Endothelial cell of umbilical vein (primary cell): Measurements from ENCODE around the gene LRP1. TPM values are rescaled to one million over a fixed set of nuclear protein-coding genes. Genes with fewer than 3 reads are reported as not detected.
A peak's percentile ranks its signal among the peaks of the same experiment; 100 is the strongest.

Source experiments
- BruUV-seq: library from RNA; stranded (reverse); fragments of 400-500 nt; replicated peaks from 2 replicates; lab custom pipeline; 2021; lab: Mats Ljungman, UMichigan
- CTCF ChIA-PET: fragments of 300-600, 350-600 bp; sonication (Branson Sonifier 250); formaldehyde crosslinking; loops from one replicate; lab custom pipeline; 2021; ENCODE audit warnings: antibody characterized with exemption, inconsistent platforms; lab: Charles Lee
- POLR2A ChIA-PET: fragments of 300-600, 350-600 bp; sonication (Branson Sonifier 250); formaldehyde crosslinking; loops from one replicate; lab custom pipeline; 2021; ENCODE audit warnings: antibody characterized with exemption, inconsistent platforms; lab: Charles Lee
- DNase-seq: peaks from one replicate; pipeline ENCODE4 v3.0.0-alpha.2; 2011; ENCODE audit warnings: low read depth, low spot score
- FAIRE-seq: peaks from 2 replicates; lab custom pipeline; 2011; peaks lifted over from hg19 to GRCh38; lab: Jason Lieb, UNC
- H2AFZ ChIP-seq: 2 replicates; pipeline ENCODE4 v1.6.0; 2012; ENCODE audit warnings: low read depth, low read length, control low read depth, inconsistent platforms
- H3K27ac ChIP-seq: 2 replicates; pipeline ENCODE4 v1.5.1; 2011; ENCODE audit warnings: low read depth, mild to moderate bottlenecking, control low read depth, low read length, moderate library complexity; ENCODE audit not compliant: insufficient read depth
- H3K27me3 ChIP-seq, 2 experiments: 2 replicates each; pipeline versions ENCODE4 v1.6.0 to v1.6.1; 2011; ENCODE audit warnings: low read length in 2 of 2, mixed read lengths in 1 of 2; ENCODE audit not compliant: control insufficient read depth in 2 of 2, insufficient read depth in 2 of 2
- H3K36me3 ChIP-seq, 2 experiments: 2 replicates in 1 of 2; 3 replicates in 1 of 2; pipeline ENCODE4 v1.5.1; 2011; ENCODE audit warnings: low read length in 2 of 2, mild to moderate bottlenecking in 1 of 2, moderate library complexity in 1 of 2; ENCODE audit not compliant: control insufficient read depth in 2 of 2, insufficient read depth in 2 of 2; ENCODE audit errors: extremely low read depth in 1 of 2
- H3K4me1 ChIP-seq: 3 replicates; pipeline ENCODE4 v1.5.1; 2011; ENCODE audit warnings: mild to moderate bottlenecking, low read length; ENCODE audit not compliant: control insufficient read depth, insufficient read depth; ENCODE audit errors: extremely low read depth
- H3K4me2 ChIP-seq: 2 replicates; pipeline ENCODE4 v1.6.1; 2011; ENCODE audit warnings: low read length, control low read depth, mixed read lengths; ENCODE audit not compliant: insufficient read depth
- H3K4me3 ChIP-seq, 3 experiments: fragments of 200-600 bp in 1 of 3; sonication (generic), shearing (Covaris generic) in 1 of 3; replicated peaks in 1 of 3; 2 replicates each; pipeline ENCODE4 v1.5.1; 2011 to 2016; ENCODE audit warnings: control low read depth in 3 of 3, low read length in 3 of 3, mild to moderate bottlenecking in 2 of 3, inconsistent platforms in 1 of 3, low read depth in 1 of 3, moderate library complexity in 1 of 3; ENCODE audit not compliant: insufficient read depth in 1 of 3
- H3K79me2 ChIP-seq: 2 replicates; pipeline ENCODE4 v1.6.0; 2012; ENCODE audit warnings: low read length, inconsistent platforms; ENCODE audit not compliant: control insufficient read depth, insufficient read depth
- H3K9ac ChIP-seq: replicated peaks from 2 replicates; pipeline ENCODE3; 2011; ENCODE audit warnings: low read length, control low read depth; ENCODE audit not compliant: insufficient read depth; ENCODE audit errors: extremely low read depth
- H3K9me1 ChIP-seq: replicated peaks from 3 replicates; pipeline ENCODE4 v1.6.0; 2011; ENCODE audit warnings: mild to moderate bottlenecking, low read length; ENCODE audit not compliant: control insufficient read depth, insufficient read depth; ENCODE audit errors: extremely low read depth
- H3K9me3 ChIP-seq: replicated peaks from 2 replicates; pipeline ENCODE4 v1.5.1; 2012; ENCODE audit warnings: low read length, inconsistent platforms; ENCODE audit not compliant: control insufficient read depth, insufficient read depth
- H4K20me1 ChIP-seq: replicated peaks from 2 replicates; pipeline ENCODE3; 2011; ENCODE audit warnings: mild to moderate bottlenecking, low read length; ENCODE audit not compliant: control insufficient read depth, insufficient read depth; ENCODE audit errors: extremely low read depth
- EZH2 ChIP-seq: IDR thresholded peaks from 2 replicates; pipeline ENCODE4 v1.6.1; 2012; ENCODE audit warnings: borderline replicate concordance, low read depth, mild to moderate bottlenecking, moderate library complexity, low read length, inconsistent platforms; ENCODE audit not compliant: severe bottlenecking
- JUN ChIP-seq: IDR thresholded peaks from 2 replicates; pipeline ENCODE4 v1.6.1; 2011; ENCODE audit warnings: borderline replicate concordance, low read depth; ENCODE audit not compliant: insufficient read length, insufficient read depth
- MYC ChIP-seq: IDR thresholded peaks from one replicate; pipeline ENCODE4 v1.6.1; 2011; ENCODE audit warnings: mild to moderate bottlenecking, low read depth, low read length
- POLR2A ChIP-seq: IDR thresholded peaks from 2 replicates; pipeline ENCODE4 v1.6.1; 2012; ENCODE audit warnings: low read depth, mild to moderate bottlenecking, control low read depth, low read length
- POLR2AphosphoS5 ChIP-seq: IDR thresholded peaks from 2 replicates; pipeline ENCODE4 v1.6.1; 2012; ENCODE audit warnings: low read depth, mild to moderate bottlenecking, control low read depth, low read length, moderate library complexity; ENCODE audit not compliant: insufficient read depth
- dilution Hi-C: fragments of 300-500 bp; cut with MboI; formaldehyde crosslinking; loops from one replicate; pipeline ENCODE4 v1.15.0; 2019; ENCODE audit warnings: low sequenced_read_pairs; ENCODE audit not compliant: extremely low pct_ligation_motif_present
- intact Hi-C: fragments of 100-400 bp; cut with micrococcal nuclease; formaldehyde crosslinking; loops from one replicate; pipeline ENCODE4 v1.10.0; 2022
- polyA plus RNA-seq, 4 experiments: library from polyadenylated mRNA; depleted of rRNA in 3 of 4; stranded (reverse) in 3 of 4; unstranded in 1 of 4; fragments of >200 nt; gene quantifications; 2 replicates each; pipeline versions ENCODE4 v1.2.1 to v1.2.3, GENCODE V29; 2011 to 2012; ENCODE audit warnings: missing spikeins in 1 of 4
- total RNA-seq: library from RNA; stranded (reverse); gene quantifications from 2 replicates; pipeline ENCODE4 v1.2.3, GENCODE V29; 2021

LRP1 gene
- total and polyA plus RNA-seq, 2 donors (not counting 3 experiments of a cell fraction or from before 2014, with no cell fraction given) = 1.6 to 4.6 TPM

- no TSS peak for BruUV-seq
- FAIRE-seq (no peak), DNase-seq (no peak)
- intact Hi-C loops (no loop called here), dilution Hi-C loops (no loop called here)
- no peak overlapping the region for H3K4me2 ChIP-seq
- no peak overlapping the region for H3K27ac ChIP-seq
- TF ChIP-seq POLR2AphosphoS5 = no peak
- TF ChIP-seq EZH2 = peak; percentile 63
- no peak for TF ChIP-seq POLR2A
- TF ChIP-seq MYC = no peak
- H4K20me1 ChIP-seq = no peaks in the 10 kb centered on the region
- H3K9me3 ChIP-seq = no peaks in the 10 kb centered on the region
- H3K4me1 ChIP-seq = peaks cover 24% of the 10 kb centered on the region
- no peak overlapping the region for H3K9ac ChIP-seq
- H3K36me3 ChIP-seq = peaks cover 3 to 20% of the 10 kb centered on the region in 2 experiments
- no peak overlapping the region for H3K4me3 ChIP-seq
- ChIA-PET POLR2A (no interaction called here), CTCF (interaction anchor here (0.8 to 10.7 kb wide), 5 partner anchors 7 to 23 kb away, joined by 3 to 214 read pairs (median 60); partner anchors contain the start of genes NXPH4 and SHMT2)
- H3K9me1 ChIP-seq = no peaks in the 10 kb centered on the region
- H2AFZ ChIP-seq = no peak overlapping the region
- no peaks in the 10 kb centered on the region for H3K79me2 ChIP-seq
- H3K27me3 ChIP-seq = peaks cover 44 to 51% of the 10 kb centered on the region in 2 experiments
These were observed 108.8 kb downstream of the LRP1 start for GRCh38 chr12:57236925-57237595.

GRCh38 chr12:57237596-57237931, 109.3 kb downstream of the LRP1 start:
- no peaks in the 10 kb centered on the region for H4K20me1 ChIP-seq

More at GRCh38 chr12:57237596-57237931, 109.3 kb downstream of the LRP1 start:
- dilution Hi-C loops = no loop called here
- BruUV-seq = no TSS peak
- Histone ChIP-seq H2AFZ (no peak overlapping the region), H3K9ac (no peak overlapping the region), H3K79me2 (no peaks in the 10 kb centered on the region), H3K27ac (no peak overlapping the region), H3K4me3 (no peak overlapping the region), H3K9me1 (no peaks in the 10 kb centered on the region), H3K4me1 (peaks cover 24% of the 10 kb centered on the region), H3K27me3 (peaks cover 48 to 56% of the 10 kb centered on the region in 2 experiments), H3K4me2 (no peak overlapping the region), H3K36me3 (peaks cover 3 to 15% of the 10 kb centered on the region in 2 experiments), H3K9me3 (no peaks in the 10 kb centered on the region)
- intact Hi-C loops = no loop called here
- FAIRE-seq (no peak), DNase-seq (no peak)
- TF ChIP-seq EZH2 (no peak), POLR2A (no peak), MYC (no peak), JUN (no peak)
- ChIA-PET CTCF (interaction anchor here (5.0 to 10.7 kb wide), 4 partner anchors 7 to 24 kb away, joined by 47 to 214 read pairs (median 94); partner anchors contain the start of genes NXPH4 and SHMT2), POLR2A (no interaction called here)
